BLaER1 treated with 17β-estradiol and CSF1 and Interleukin-3, amounts not matched to agents 10 nM and 100 nM (cell line): Measurements from ENCODE around the gene C14orf93.
"Not testable (repeated sequence)": the region's sequence is repeated elsewhere in the genome, so short reads cannot be mapped to it uniquely, and the experiment has no call there.

Experiments
- H3K27ac ChIP-seq, 11 experiments: shearing (Covaris generic); formaldehyde crosslinking; 2 replicates each; pipeline ENCODE4 v1.8.1; 2022
- H3K27me3 ChIP-seq, 11 experiments: shearing (Covaris generic); formaldehyde crosslinking; 2 replicates each; pipeline ENCODE4 v1.8.1; 2022
- H3K36me3 ChIP-seq, 11 experiments: shearing (Covaris generic); formaldehyde crosslinking; 2 replicates each; pipeline ENCODE4 v1.8.1; 2022
- H3K4me1 ChIP-seq, 10 experiments: shearing (Covaris generic); formaldehyde crosslinking; 2 replicates each; pipeline ENCODE4 v1.8.1; 2022
- H3K4me2 ChIP-seq, 11 experiments: shearing (Covaris generic); formaldehyde crosslinking; 2 replicates each; pipeline ENCODE4 v1.8.1; 2022
- H3K4me3 ChIP-seq, 10 experiments: shearing (Covaris generic); formaldehyde crosslinking; 2 replicates each; pipeline ENCODE4 v1.8.1; 2022
- H3K9ac ChIP-seq, 11 experiments: shearing (Covaris generic); formaldehyde crosslinking; 2 replicates each; pipeline ENCODE4 v1.8.1; 2022
- H3K9me3 ChIP-seq, 11 experiments: shearing (Covaris generic); formaldehyde crosslinking; replicated peaks in 1 of 11; 2 replicates each; pipeline ENCODE4 v1.8.1; 2022
- H4K20me1 ChIP-seq, 11 experiments: shearing (Covaris generic); formaldehyde crosslinking; 2 replicates each; pipeline ENCODE4 v1.8.1; 2022
- Cebpa-rat ChIP-seq, 11 experiments: shearing (Covaris generic); IDR thresholded peaks; 2 replicates each; pipeline ENCODE4 v1.8.1; 2022

The C14orf93 gene

DNA sequence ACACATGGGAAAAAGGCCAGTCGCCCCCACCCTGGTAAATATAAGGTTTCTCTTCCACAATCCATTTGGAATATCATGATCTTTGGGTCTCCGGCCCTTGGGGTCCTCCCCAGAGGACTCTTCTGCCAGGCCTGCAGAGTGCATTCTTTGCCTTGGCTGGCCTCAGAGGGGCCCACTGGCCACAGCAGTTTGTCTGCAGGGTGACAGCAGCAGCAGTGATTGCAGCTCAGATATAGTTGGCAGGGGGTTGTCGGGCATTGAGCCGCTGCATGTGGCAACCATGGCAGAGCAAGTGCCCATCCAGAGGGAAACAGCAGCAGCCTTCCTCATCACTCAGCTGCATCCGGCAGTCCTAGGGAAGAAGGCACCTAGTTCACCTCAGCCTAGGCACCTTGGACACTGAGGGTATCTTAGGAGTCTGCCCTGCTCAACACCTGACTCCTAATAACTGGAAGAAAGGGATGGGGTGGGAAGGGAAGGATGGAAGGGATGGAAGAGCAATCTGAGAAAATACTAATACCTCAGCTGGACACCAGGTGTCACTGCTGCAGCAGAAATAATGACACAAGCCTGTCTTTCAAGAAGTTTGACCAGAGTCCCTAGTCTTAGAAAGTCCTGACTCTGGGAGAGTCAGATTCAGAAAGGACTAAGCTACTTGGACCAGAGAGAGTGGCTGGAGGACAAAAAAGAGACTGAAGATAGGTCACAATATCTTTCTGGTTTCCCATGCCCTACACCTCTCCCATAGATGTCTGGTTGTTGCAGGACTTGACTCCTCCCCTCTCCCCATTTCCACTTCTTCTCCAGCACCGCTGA lies 36.5 kb downstream of the C14orf93 start:
- Histone ChIP-seq H3K27ac (no peak overlapping the region), H3K36me3 (peaks cover 0 to 56% (median 37%) of the 10 kb centered on the region in 11 experiments; a peak in 14 of 22 replicates), H3K4me3 (no peak overlapping the region), H3K9me3 (no peaks in the 10 kb centered on the region), H3K4me2 (no peak overlapping the region), H3K4me1 (peaks cover 9 to 24% (median 20%) of the 10 kb centered on the region in 10 experiments; a peak in 18 of 20 replicates), H3K27me3 (peaks cover 0 to 2% (median 0%) of the 10 kb centered on the region in 11 experiments; a peak in 1 of 22 replicates), H3K9ac (peak overlapping the region in 1 of 11 experiments; percentile 37; a peak in 1 of 22 replicates), H4K20me1 (peaks cover 0 to 17% (median 0%) of the 10 kb centered on the region in 11 experiments; a peak in 6 of 22 replicates)
- no peak for TF ChIP-seq Cebpa-rat (IDR thresholded peaks at IDR 0.05)

DNA sequence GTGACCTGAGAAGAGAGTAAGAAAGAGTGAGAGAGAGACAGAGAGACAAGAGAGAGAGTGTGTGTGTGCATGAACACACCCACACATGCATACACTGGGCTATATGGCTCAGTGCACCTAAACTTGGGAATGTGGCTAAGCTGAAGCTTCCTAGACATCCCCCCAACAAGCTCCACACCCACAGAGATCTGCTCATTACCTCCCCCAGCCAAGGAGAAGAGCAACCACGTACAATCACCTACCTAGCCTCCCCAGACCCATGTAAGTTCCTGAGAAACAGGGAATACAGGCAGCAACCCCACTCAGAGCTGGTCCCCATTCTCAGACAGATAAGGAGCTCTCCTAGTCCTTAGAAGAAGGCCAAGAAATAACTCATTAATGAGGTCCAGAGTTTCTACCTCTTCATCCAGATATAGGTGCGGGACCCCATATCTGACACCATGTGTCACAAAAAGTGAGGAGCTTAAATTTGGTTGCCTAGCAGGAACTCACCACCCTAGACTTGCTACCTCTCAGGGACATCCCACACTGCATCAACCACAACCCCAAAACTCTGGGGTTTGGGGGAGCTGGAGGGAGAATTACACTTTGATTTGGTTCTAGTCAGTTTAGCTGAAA lies 37.5 kb downstream of the C14orf93 start:
- no peak overlapping the region for H3K4me2 ChIP-seq
- H3K27me3 ChIP-seq, result no peaks in the 10 kb centered on the region
- H4K20me1 ChIP-seq, result peaks cover 0 to 11% (median 0%) of the 10 kb centered on the region in 11 experiments; a peak in 5 of 22 replicates
- TF ChIP-seq Cebpa-rat (IDR thresholded peaks at IDR 0.05), result no peak
- peaks cover 0 to 55% (median 35%) of the 10 kb centered on the region in 11 experiments; a peak in 14 of 22 replicates for H3K36me3 ChIP-seq
- no peaks in the 10 kb centered on the region for H3K9me3 ChIP-seq
- H3K9ac ChIP-seq, result peak overlapping the region in 3 of 11 experiments; percentile 19 to 37 (median 28); a peak in 2 of 22 replicates
- no peak overlapping the region for H3K27ac ChIP-seq
- peaks cover 9 to 16% (median 12%) of the 10 kb centered on the region in 10 experiments; a peak in 18 of 20 replicates for H3K4me1 ChIP-seq
- no peak overlapping the region for H3K4me3 ChIP-seq

DNA sequence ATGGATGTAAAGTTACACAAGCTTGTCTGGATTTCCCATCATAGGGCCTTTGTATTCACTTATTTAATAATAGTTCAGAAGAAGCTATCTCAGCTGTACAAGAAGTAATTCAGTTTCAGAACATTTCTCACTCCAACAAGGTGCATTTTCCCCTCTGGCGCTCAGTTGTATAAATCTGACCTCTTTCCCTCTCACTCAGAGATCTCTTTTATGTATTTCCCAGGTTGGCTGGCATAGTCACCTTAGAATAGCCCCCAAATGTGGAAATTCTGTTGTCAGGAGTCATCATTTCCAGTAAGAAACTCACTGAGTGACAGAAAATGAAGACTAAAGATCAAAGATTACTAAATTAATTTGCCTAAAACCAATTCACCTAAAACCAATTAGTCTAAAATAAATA lies 38.8 kb downstream of the C14orf93 start:
- Histone ChIP-seq H3K4me1 (peaks cover 0 to 3% (median under 1%) of the 10 kb centered on the region in 10 experiments; a peak in 9 of 20 replicates), H3K9ac (peak overlapping the region in 1 of 11 experiments; percentile 25; a peak in 1 of 22 replicates), H3K4me3 (no peak overlapping the region), H3K27me3 (no peaks in the 10 kb centered on the region), H3K9me3 (no peaks in the 10 kb centered on the region), H3K27ac (no peak overlapping the region), H3K36me3 (peaks cover 0 to 46% (median 35%) of the 10 kb centered on the region in 11 experiments; a peak in 14 of 22 replicates), H3K4me2 (no peak overlapping the region), H4K20me1 (no peaks in the 10 kb centered on the region; a peak in 1 of 22 replicates)
- TF ChIP-seq Cebpa-rat (IDR thresholded peaks at IDR 0.05), result no peak

DNA sequence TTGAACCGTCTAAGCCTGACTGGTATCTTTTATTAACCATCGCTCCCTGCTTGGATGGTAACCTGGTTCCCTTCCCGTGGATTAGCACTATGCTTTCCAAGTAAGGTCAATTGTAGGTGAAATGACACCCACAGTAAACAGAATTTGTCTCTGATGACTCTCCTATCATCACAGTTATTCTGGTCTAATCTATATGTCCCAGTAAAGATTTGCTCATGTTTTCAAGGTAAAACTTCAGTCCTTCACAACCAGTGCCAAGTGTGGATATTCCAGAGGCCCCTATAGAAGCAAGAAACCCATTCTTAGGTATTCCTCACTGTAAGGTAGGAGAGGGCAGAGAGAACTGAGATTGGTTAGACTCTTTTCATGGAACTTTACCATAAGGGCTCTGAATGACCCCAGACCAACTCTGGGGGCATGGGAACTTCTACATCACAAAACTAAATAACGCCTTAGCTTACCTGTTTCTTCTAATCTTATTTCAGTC lies 43.1 kb downstream of the C14orf93 start:
- TF ChIP-seq Cebpa-rat (IDR thresholded peaks at IDR 0.05), result no peak
- Histone ChIP-seq H3K9ac (no peak overlapping the region; a peak in 1 of 22 replicates), H3K9me3 (no peaks in the 10 kb centered on the region), H3K4me3 (no peak overlapping the region), H3K4me1 (no peaks in the 10 kb centered on the region), H4K20me1 (no peaks in the 10 kb centered on the region), H3K4me2 (no peak overlapping the region), H3K36me3 (peaks cover 0 to 9% (median 0%) of the 10 kb centered on the region in 11 experiments; a peak in 6 of 22 replicates), H3K27ac (no peak overlapping the region), H3K27me3 (no peaks in the 10 kb centered on the region)

DNA sequence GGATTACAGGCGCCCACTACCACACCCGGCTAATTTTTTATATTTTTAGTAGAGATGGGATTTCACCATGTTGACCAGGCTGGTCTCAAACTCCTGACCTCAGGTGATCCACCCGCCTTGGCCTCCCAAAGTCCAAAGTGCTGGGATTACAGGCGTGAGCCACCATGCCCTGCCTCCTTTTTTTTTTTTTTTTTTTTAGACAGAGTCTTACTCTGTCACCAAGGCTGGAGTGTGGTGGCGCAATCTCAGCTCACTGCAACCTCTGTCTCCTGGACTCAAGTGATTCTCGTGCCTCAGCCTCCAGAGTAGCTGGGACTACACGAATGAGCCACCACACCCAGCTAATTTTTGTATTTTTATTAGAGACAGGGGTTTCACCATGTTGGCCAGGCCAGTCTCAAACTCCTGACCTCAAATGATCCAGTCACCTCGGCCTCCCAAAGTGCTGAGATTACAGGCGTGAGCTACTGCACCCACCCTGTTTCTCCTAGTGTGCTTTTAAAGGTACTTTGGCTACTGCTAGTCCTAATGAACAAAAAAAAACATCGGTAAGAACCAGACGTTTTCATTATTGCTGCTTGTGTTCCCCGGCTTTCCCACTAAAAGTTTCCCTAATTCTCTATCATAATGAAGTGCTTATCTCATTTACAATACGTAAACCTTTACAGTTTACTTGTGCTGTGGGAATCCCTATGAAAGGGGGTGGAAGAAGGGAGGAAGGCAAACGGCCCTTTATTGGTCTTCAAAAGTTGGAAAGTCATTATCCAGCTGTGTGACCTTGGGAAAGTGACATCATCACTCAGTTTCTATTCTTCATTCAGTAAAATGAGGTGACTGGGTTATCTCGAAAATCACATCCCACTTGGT lies 43.8 kb downstream of the C14orf93 start:
- H3K4me1 ChIP-seq, H3K4me2 ChIP-seq, H3K27ac ChIP-seq, H3K27me3 ChIP-seq, H3K4me3 ChIP-seq, H3K9me3 ChIP-seq, H3K36me3 ChIP-seq, H3K9ac ChIP-seq, H4K20me1 ChIP-seq: not testable (repeated sequence)

DNA sequence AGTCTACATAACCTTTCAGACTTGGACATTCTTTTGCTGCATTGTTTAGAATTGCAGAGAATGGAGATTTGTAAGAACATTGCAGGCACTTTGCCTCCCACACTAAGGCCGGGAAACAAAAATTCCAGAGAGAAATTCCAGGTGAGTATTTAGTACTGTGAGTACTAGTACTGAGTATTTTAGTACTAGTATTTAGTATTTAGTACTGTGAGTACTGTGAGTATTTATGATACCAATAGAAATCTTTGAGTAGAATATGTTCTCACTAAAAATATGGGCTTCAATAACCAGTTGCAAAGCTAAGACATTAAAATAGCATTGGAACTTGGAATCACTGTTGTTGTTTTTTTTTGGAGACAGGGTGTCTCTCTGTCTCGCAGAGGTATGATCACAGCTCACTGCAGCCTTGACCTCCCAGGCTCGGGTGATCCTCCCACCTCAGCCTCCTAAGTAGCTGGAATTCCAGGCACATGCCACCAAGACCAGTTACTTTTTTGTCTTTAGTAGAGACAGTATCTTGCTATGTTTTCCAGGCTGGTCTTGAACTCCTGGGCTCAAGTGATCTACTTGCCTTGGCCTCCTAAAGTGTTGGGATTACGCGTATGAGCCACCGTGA lies 47.8 kb downstream of the C14orf93 start:
- no peak overlapping the region for H3K9ac ChIP-seq
- no peak overlapping the region for H3K4me2 ChIP-seq
- no peak for TF ChIP-seq Cebpa-rat (IDR thresholded peaks at IDR 0.05)
- H3K36me3 ChIP-seq, result no peaks in the 10 kb centered on the region
- H3K27me3 ChIP-seq, result no peaks in the 10 kb centered on the region
- no peak overlapping the region for H3K27ac ChIP-seq
- H3K4me1 ChIP-seq, result peaks cover 4 to 11% (median 9%) of the 10 kb centered on the region in 10 experiments; a peak in 15 of 20 replicates
- H3K9me3 ChIP-seq, result no peaks in the 10 kb centered on the region
- H4K20me1 ChIP-seq, result no peaks in the 10 kb centered on the region
- H3K4me3 ChIP-seq, result no peak overlapping the region

DNA sequence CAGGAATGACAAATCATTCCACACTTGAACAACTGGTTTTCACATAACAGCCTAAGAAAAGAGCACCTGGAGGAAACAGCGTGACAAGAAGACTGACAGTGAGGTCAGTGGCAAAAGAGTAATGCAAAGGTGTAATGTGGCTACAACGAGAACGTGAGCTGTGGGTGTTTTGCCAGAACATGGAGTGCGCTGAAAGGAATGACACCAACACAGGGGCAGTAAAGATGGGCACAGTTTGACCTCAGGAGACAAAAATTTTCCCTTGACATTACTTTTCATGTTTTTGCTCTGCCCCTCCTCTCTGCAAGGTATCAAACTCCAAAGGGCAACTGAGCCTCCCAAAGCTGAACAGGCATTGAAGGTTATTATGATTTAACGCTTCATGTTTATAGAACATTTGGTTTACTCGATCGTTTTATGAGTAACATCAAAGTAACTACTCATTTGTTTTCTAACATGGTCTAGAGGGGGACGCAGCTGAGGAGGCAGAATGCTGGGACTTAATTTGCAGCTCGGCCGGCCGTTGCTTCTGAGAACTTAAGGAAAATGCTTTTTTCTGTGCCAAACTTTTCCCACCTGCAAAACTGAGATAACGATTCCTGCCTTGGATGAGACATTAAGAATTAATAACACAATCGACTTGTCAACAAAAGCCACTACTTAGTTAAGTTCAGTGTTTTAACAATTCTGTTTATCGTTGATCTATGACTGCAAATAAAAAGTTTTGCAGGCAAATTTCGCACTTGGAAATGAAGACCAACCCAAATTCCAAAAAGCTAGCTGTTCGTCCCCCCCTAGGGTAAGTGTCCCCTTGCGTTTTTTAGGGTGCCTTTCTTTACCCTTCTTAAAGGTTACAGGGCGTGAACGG lies 54.0 kb downstream of the C14orf93 start:
- Histone ChIP-seq H3K9ac (peak overlapping the region; percentile 85 to 97 (median 93)), H3K9me3 (no peaks in the 10 kb centered on the region), H3K27ac (peak overlapping the region; percentile 86 to 97 (median 94)), H3K36me3 (peaks cover 25 to 43% (median 32%) of the 10 kb centered on the region in 11 experiments; a peak in 21 of 22 replicates), H3K27me3 (no peaks in the 10 kb centered on the region), H3K4me1 (peaks cover 22 to 46% (median 30%) of the 10 kb centered on the region in 10 experiments), H3K4me3 (peak overlapping the region; percentile 63 to 78 (median 72)), H3K4me2 (peak overlapping the region; percentile 83 to 96 (median 89)), H4K20me1 (no peaks in the 10 kb centered on the region; a peak in 1 of 22 replicates)
- no peak for TF ChIP-seq Cebpa-rat (IDR thresholded peaks at IDR 0.05)
